ENCODE data around the gene ARSB.
"Not testable (repeated sequence)": the region's sequence is repeated elsewhere in the genome, so short reads cannot be mapped to it uniquely, and the experiment has no call there.

Gene ARSB

DNA sequence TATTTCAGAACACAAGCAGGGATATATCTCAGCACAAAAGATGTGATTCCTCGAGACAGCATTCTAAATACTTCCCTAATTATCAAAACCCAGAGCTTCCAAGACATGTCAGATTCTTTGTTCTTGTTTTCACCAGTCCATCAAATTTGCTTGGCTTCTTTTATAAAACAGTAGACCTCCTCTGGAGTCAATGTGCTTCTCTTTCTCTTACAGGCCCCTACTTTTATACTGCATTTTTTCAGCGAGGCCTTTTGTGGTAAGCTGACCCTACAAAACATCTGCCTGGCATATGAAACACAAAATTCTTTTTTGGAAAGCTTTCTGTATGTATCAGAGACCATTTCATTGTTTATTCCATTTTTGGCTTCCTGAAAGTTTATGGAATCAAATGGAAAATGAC, 81.8 kb downstream of the ARSB start:
- no peak for DNase-seq (ENCODE audit: low spot score)

DNA sequence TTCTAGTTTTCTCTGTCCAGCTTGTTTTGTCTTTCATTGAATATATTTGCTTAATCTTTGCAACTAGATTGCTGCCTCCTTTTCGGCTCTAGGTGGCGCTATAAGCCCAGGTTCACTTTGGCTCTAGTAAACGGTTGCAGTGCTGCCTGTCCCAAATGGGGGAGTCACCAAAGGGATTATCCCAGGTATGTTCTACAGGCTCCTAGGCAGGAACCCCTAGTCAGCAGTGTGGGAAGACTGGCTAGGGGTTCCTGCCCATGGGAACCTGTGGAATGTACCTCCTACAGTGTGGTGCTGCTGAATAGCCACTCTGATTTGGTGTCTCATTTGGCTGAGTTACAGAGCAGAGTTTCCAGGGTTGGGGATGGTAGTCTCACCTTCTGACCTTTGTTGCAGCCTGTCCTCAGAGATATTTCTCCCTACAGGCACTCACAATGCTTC, 85.2 kb downstream of the ARSB start:
- peak; percentile 49 for DNase-seq (ENCODE audit: low spot score)

DNA sequence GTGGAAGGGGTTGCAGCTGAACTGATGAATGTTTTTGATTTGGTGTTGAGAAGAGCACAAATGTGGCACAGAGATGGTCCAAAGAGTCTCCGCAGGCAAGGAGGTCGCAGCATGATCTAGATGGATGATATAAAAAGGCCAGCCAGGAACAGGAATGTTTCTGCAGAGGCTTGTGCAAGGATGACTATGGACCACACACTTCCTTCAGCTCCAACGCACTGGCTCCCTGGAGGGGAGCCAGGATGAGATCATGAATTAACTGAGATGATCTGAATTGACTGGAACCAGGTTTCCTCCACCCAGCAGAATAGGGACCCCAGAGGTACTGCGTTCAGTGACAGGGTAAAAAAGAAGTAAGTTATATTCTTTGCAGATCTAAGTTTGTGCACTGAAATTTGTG, 89.0 kb downstream of the ARSB start:
- no peak for DNase-seq (ENCODE audit: low spot score)

DNA sequence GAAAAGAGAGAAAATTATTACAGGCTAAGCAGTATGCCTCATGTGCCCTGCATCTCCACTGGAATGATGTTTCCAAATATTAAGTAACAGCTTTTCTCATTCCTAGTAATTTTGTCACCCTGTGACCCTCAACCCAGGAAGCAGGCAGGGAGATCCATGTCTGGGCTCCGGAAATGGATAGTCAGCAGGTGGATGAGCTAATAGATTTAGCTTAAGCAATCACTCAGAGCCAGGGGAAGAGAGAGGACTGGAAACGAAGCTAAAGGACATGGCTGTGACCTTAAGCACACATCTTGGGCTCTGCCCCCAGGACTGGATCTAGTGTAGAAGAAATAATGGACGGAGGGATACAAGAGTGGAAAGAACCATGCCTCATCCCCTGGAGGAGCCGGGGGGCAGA, 89.5 kb downstream of the ARSB start:
- DNase-seq (ENCODE audit: low spot score), result no peak

DNA sequence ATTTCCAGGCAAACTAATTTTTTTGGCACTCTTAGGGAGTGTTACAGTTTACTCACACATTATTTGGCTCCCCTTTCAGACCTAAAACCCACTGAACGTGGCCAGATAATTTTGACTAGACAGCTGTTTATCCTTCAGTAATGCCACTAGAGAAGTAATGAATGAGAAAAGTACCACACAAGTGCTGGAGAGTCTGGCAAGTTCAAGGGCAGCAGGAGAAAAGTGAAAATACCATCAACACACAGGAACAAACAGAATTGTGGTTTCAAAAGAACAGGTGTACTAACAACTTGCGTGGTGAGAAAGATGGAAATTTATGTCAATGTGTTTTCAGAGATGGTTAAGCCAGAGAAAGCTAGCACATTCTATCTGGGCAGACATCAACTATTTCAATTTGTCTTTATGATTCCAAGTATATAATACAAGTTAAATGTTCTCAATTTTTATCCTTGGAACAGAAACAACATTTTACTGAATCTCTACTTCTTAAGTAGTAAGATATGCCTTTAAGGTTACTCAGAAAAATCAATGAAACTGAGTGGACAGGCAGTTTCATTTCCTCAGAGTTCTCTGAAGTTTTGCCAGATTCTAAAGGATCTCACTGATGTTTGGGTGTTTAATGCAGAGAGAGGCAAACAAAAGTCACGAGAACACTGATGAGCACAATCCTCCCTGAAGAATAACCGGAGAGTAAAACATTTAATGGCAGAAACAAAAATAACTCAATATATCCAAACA, 91.0 kb downstream of the ARSB start:
- no peak for DNase-seq (ENCODE audit: low spot score)

DNA sequence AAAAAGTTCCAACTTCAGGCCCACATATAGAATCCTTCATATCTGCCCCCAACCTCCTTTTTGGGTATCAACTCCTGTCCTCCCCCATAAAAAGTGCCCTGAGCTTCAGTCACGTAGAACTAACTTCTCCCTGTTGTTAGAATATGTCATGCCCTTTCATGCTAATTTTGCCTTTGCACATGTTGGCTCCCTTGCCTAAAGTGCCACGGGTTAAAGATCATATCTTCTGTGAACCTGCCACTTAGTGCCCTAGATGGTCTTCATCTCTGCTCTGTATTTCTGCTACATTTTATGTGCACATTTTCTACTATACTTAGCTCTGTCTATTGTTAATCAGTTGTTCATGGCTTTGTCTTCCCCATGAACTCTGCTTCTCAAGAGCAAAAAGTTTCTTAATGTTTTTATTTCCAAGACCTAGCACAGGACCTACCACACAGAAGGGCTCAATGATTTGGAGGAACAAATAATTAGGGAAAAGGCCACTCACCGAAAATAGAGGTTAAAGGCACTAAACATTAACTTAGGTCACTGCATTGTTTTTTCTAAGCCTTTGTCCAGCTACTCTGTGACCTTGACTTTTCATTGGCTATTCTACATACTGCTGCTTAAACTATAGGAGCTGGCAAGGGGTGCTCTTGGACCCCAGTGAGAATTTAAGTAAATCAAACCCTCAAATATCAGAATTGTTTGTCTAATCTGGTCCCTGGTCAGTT, 94.3 kb downstream of the ARSB start:
- DNase-seq (ENCODE audit: low spot score), result no peak

DNA sequence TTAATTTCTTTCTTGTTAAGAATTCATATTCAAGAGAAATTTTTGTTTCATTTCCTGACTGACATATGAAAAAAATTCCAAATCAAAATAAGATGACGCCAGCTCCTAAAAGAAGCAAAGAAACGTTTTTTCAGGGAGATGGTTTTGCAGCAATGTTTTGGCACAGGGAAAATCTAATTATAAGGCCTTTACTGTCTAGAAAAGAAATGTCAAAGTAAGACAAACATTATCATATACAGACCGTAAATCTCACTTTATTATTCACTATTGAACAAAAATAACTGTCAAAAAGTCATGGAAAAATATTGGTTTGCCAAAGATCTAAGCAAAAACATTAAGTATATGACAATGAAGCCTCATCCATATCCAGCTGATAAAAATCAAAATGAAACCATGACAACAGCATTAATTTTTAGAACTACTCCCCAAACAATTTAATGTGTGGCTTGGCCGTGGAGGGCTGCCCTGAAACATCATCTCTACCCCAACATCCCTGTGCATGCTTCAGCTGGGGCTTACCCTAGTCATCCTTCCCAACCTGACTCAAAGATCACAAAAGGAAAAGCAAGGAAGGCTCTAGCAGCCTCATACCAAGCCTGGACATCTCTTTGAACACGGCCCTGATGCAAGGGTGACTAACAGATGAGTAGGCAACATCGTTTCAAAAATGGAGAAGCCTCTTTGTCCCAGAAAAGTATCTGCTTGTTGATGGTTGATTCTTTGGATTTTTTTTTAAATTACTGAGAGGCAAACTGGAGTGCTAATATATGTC, 95.6 kb downstream of the ARSB start:
- DNase-seq (ENCODE audit: low spot score), result no peak

DNA sequence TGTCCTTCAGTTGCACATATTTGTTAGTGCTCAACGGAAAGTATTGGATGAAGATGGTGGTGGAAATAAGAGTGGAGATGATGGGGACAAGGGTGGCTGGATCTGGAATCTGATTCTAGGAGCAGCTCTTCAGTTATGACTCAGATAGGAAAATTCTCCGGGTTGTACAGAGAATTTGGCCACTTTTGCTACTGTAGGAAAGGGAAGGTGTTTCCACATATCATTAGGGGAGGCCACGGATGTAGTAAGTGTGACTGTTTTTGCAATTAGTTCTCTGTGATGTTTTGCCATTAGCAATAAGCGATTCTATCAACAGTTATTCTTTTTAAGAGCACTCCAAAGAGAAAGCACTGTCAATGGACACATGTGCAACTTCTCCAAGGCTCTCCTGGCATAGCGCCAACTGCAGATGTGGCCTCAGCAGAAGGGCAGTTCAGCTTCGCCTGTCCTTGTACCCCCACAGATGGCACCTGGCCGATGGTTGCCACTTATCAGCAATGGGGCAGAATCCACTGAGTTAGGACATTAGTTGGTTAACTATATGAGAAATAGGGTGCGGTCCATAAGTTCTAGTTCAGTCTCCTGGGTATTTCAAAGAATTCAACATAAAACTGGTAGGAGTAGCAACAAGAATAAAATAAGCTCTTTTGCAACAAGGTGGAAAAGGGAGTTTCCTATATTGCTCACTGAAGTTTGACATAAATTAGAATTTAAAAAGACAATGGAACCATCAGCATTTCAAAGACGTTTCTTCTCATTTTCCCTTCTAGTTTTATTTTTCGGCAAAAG, 96.3 kb downstream of the ARSB start:
- DNase-seq (ENCODE audit: low spot score), result no peak

DNA sequence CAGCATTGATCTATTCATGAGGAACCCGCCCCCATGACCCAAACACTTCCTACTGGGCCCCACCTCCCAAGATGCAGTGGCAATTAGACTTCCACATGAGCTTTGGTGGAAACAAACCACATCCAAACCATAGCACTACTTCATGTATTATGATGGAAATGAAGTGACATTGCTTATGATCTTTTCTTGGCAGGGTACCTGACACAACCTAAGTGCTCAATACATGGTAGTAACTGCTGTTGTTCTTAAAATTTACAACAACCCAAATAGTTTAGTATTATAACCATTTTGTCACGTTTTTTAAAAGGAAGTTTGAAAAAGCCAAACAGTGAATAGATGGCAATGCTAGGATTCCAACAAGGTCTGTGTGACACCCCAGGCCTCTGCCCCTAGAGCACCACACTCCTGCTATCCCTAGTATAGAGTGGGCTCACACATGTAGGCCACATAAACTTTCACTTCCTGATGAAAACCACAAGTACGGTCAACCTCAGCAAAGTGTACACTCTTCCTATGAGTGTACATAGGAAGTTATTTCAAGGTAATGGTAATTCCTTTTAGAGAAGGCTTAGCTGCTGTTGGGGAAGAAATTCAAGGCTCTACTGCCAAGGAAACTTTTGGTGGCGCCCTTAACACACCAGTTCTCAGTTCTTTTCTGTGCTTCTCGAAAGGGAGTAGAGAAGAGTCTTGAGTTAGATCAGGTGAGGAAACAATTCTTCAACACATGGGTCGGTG, 97.6 kb downstream of the ARSB start:
- DNase-seq (ENCODE audit: low spot score), result no peak

DNA sequence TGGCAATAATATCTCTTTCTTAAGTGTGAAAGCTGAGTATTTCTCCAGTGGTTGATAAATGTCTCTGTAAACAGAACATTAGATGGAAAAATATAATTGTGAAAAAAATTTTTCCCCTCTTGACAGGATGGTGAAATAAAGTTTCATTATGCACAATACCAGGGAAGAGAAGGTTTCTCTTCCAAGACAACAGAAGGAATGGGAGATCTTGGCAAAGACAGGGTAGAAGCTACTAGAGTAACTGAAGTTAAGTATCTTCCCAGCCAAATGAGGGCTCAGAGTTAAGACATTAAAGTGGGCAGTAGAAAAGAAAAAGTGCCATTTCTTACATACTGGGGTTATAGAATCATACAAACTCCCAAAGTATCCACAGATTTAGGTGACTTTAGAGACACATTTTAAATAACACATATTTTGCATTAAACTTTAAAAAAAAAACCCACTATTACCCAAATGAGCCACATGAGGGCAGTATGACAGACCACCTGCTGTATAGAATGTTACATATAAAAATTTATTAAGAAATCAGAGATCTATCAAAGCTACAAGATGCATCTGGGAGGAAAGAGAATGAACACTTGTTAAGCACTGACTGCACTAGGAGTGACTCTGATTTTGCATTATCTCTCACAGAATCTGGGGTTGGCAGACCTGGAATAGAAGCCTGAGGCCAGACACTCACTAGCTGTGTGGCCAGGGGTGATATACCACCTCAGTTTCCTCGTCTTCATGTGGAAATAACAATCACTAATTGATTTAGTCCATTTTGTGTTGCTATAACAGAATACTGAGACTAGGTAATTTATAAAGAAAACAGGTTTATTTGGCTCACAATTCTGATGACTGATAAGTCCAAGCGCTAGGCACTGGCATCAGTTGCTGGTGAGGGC, 98.5 kb downstream of the ARSB start:
- DNase-seq (ENCODE audit: low spot score), result no peak

DNA sequence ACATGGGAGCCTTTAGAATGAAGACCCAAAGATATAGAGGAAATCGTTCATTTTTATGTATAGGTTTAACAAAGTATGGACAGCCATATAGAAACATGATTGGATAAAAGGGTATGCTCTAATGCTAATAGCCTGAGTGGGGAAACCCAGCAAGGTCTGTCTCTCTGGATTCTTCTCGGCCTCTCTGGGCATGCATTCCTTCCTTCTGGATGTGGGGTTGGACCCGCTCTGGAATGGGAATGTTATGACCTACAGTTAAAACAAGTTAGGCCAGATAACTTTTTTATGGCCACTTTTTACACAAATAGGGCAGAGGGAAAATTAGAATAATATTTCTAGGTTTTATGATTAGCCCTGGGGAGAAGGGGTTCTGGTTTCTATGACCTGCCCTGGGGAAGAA, 103.2 kb downstream of the ARSB start:
- DNase-seq (ENCODE audit: low spot score), result no peak

DNA sequence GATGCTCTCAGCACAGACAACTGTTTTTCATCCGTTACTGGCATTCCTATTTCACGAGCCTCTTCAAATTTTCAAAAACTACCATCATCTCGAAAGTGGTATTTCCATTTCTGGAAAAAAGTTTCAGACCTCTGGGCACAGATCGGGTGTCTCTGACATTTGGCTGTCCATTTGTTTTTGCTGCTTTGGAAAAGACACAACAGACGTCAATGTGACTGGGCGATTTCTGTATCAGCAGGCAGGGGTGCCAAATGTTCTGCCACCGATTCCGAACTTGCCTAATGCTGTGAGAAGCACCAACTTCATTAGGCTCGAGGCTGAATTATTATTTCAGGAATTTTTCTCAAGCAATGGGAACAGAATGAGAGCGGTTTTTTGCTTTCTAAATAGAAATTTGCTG, 105.6 kb downstream of the ARSB start:
- DNase-seq (ENCODE audit: low spot score), result no peak

DNA sequence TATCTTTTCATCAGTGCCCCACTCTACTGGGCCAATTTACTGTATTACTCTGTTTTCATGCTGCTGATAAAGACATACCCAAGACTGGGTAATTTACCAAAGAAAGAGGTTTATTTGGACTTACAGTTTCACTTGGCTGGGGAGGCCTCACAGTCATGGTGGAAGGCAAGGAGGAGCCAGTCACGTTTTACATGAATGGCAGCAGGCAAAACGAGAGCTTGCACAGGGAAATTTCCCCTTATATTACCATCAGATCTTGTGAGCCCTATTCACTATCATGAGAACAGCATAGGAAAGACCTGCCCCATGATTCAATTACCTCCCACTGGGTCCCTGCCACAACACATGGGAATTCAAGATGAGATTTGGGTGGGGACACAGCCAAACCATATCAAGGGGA, 119.0 kb downstream of the ARSB start:
- DNase-seq (ENCODE audit: low spot score), result not testable (repeated sequence)

DNA sequence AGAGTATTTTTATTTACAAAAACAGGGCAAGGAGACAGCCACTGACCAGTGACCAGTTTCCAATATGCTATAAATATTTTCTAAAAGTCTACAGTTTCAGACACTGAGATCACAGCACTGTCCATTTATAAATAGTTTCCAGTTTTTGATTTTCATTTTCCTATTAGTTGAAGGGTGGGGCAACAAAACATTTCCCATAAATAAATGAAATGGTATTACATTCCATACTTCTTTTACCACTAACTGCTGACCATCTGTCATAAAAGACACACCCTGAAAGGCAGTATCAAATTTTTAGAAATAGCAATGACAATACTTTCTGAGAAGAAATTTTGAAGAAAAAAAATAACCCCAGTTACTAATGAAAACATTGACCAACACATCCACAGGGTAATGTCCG, 126.7 kb downstream of the ARSB start:
- no peak for DNase-seq (ENCODE audit: low spot score)

DNA sequence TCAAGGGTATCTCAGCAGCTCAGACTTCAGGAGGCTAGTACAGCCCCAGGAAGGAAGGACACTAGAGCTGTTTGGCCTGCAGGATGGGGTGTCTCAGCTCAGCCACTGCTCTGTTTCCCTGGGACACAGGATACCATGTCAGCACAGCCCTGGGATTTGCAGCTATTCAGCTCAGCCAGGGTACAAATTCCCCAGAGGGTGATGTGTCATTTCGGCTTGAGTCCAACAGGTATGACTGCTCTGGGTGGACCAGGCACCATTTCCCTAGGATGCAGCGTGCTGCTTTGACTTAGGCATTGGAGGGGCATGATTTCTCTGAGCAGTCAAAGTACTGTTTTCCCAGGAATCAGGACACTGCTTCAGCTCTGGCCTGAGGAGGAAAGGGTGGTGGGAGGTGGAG, 130.1 kb downstream of the ARSB start:
- no peak for DNase-seq (ENCODE audit: low spot score)

DNA sequence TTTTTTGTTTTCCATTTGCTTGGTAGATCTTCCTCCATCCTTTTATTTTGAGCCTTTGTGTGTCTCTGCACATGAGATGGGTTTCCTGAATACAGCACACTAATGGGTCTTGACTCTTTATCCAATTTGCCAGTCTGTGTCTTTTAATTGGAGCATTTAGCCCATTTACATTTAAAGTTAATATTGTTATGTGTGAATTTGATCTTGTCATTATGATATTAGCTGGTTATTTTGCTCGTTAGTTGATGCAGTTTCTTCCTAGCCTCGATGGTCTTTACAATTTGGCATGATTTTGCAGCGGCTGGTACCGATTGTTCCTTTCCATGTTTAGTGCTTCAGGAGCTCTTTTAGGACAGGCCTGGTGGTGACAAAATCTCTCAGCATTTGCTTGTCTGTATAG, 133.2 kb downstream of the ARSB start:
- not testable (repeated sequence) for DNase-seq (ENCODE audit: low spot score)

DNA sequence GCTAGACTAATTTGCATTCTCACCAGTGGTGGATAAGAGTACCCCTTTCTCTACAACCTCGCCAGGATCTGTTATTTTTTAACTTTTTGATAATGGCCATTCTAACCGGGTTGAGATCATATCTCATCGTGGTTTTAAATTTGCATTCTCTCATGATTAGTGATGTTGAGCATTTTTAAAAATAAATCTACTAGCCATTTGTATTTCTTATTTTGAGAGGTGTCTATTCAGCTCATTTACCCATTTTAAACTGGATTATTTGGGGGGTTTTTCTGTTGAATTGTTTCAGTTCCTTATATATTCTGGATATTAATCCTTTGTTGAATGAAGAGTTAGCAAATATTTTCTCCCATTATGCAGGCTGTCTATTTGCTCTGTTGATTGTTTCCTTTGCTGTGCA, 139.6 kb downstream of the ARSB start:
- no peak for DNase-seq (ENCODE audit: low spot score)

DNA sequence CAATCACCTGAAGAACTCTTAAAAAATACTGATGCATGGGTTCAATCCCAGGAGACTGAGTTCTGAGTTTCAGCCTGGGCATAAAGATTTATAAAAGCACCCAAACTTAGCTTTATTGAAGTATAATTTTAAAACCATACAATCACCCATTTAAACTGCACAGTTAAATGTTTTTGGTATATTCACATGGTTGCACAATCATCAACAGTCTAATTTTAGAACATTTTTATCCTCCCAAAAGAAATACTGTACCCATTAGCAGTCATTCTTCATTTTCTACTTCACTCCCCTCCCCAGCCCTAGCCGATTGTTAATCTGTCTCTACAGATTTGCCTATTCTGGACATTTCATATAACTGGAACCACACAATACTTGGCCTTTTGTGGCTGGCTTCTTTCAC, 141.7 kb downstream of the ARSB start:
- no peak for DNase-seq (ENCODE audit: low spot score)

DNA sequence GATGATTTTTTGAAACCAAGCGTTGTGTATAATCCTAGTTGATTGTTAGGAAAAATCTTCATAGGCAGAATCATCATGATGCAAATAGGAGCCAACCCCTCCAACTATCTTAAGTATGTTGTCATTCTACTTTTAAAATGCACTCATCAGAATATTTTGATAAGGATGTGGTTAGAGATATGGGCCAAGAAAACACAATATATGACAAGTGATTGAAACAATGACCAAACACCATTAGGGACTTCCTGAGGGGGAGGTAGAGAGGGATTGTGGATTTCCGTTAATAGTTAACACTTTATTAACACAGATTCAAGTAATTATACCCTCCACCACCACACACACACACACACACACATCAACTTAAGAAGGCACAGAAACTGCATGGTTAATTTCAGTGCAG, 143.3 kb downstream of the ARSB start:
- no peak for DNase-seq (ENCODE audit: low spot score)

DNA sequence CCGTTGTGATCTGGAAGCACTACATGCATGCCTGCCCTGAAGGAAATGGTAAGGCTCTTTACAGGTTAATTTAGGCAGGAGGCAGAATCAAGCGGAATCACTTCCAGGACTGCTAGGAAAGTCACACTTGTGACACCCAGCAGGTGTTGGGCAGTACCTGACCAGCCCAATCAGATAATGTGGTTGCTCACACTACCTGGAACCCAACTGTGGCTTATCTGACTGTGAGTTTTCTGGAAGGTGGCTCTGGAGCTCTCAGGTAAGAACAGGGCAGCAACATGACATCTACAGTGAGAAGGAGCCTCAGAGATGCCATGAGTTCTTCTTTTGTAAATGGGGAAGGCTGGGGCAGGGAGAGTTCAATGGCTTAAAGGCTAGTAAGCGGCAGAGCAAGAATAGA, 146.4 kb downstream of the ARSB start:
- DNase-seq (ENCODE audit: low spot score), result no peak

DNA sequence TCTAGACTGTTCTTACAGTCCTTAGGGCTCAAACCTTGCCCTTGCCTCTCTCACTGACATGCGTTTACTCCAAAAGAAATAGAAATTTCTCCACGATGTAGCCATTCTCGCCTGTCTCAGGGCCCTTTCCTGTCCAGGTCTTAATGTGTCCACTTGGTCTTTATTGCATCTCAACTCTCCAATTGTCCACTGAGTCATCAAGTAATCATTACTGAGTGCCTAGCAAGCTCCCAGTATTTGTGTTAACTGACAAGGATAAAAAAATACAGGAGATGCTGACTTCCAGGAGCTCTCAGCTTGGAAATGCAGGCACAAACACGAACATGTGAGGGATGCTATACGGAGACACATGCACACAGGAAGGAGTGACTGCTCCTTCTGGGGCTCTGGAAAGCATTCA, 147.3 kb downstream of the ARSB start:
- no peak for DNase-seq (ENCODE audit: low spot score)

All from HuH-7 (cell line).